Spleen (tissue), 10 donors: ENCODE measurements around the gene NDUFS4. TPM values are rescaled to one million over a fixed set of nuclear protein-coding genes. Genes with fewer than 3 reads are reported as not detected.

Source experiments
- polyA plus RNA-seq, 3 donors: library from polyadenylated mRNA; stranded (reverse); fragments of 200-250 nt; gene quantifications; one replicate each; pipeline ENCODE4 v1.2.1, GENCODE V29; 2013
- total RNA-seq, 7 donors: library from RNA; depleted of rRNA in 3 of 7; stranded (reverse); fragments of >200 nt in 3 of 7; fragmentation: NEBNext Ultra II Directional in 4 of 7; extraction: Animal tissue kit (Norgen Biotek cat#: 25700) in 4 of 7; gene quantifications; one replicate each; pipeline versions ENCODE4 v1.1.0 to v1.2.1, GENCODE V29; 2016 to 2021
- donor health status: healthy with polysubstance abuse.
- donor health status: DM: no; HTN: no; CAD: no; lungs with moderate emphysema.
- donor health status: DM: no; HTN: no; CAD: no.
- donor health status: Bipolar disorder and iron deficiency.
- donor health status: healthy.
- donor health status: DM: no; HTN: no; CAD: no.
- donor health status: DM: yes; HTN: yes; CAD: no.

Gene NDUFS4
- total and polyA plus RNA-seq, 10 donors: 35.4 to 59.4 (median 47.2) TPM

Other genes with a start within 250 kb of the NDUFS4 start
- under 1 TPM in 1 of 7 donors, not detected in 6; 0.40 TPM for gene FST, start 80.0 kb upstream of the NDUFS4 start, total RNA-seq
- gene FST, start 80.0 kb upstream of the NDUFS4 start, polyA plus RNA-seq: under 1 TPM; 0.06 to 0.36 (median 0.07) TPM